GM03348 (cell line): Measurements from ENCODE around the gene NOXRED1.

Experiments
- DNase-seq: peaks from one replicate; pipeline ENCODE4 v3.0.0; 2012; ENCODE audit warnings: low spot score

NOXRED1 gene

DNA sequence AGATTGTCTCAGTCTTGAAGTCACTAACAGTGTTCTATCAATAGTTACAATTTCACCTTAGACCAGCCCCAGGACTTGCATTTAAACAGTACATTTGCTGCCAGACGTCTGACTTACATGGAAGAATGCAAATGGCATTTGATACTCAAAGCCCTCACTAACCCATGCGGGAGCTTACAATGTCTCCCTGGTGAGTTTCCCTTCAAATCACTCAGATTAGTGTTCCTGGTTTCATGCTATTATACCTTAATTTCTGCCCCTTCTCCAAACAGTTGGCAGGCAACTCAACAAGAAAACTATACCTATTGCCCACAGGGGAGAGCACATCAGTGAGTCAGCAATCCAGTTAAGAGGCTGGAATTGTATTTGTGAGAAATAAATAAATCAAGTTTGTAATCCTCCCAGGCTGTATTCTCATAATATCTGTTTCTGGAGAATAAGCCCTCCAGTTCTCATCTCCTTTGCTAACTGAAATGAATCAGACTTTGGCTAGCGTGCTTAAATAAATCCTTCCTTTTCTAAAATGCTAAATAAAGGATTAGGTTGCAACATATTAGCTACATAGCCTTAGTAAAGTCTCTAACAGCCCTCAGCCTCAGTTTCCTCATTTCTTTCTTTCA lies 78.8 kb downstream of the NOXRED1 start:
- no peak for DNase-seq
